Stimulated activated CD8-positive, alpha-beta memory T cell treated with anti-CD3 and anti-CD28 coated beads, Interleukin-15, amount 100 ng/mL, for 48 hours (primary cell): Measurements from ENCODE around the gene SPEM2.

ENCODE experiments used
- DNase-seq, 2 donors: peaks; one replicate each; pipeline ENCODE4 v3.0.0-alpha.2; 2020; ENCODE audit warnings: low read depth in 2 of 2

The SPEM2 gene

DNA sequence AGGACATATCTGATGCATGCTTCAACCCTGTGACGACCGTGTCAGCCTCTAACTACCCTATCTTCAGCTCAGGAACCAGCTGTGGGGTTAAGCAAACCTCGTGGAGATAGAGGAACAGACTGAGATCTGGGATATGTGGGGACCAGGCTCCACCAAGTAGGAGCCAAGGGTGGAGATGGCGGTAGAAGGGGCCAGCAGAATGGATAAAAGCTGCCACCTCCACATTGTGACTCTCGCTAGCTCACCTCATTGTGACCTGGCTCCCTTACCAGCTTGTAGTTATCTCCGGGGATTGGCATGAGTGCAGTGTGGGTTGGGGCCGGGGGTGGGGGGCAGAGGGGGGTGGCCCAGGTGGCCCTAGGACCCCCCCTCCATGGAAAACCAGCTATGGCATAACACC lies at the start of gene SPEM2:
Gene SPEM2 (plus strand): TSS at position 301 of the 400 bp plus-strand sequence. CDS start 73 bp downstream, at position 374.
- no peak for DNase-seq

- DNase-seq = no peak
Measured at GRCh38 chr17:7379134-7379533, 46.3 kb upstream of the SPEM2 start.

DNA sequence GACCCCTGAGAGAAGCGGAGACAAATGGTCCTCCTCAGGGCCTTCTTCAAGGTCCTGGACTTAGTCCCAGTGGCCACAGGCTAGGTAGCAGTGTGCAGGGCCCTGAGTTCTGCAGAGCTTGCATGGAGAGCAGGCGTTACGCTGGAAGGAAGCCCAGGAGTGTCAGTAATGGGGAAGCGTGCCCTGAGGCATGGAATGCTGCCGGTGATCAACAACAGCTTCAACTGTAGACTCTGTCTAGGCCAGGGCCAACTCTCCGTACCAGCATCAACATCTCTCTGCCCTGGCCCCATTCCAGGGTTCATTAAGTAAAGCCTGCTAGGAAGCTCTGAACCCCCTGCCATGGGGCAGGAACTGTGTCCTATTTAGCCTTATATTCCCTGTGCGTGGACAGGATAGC lies 45.1 kb upstream of the SPEM2 start:
- DNase-seq = no peak

DNA sequence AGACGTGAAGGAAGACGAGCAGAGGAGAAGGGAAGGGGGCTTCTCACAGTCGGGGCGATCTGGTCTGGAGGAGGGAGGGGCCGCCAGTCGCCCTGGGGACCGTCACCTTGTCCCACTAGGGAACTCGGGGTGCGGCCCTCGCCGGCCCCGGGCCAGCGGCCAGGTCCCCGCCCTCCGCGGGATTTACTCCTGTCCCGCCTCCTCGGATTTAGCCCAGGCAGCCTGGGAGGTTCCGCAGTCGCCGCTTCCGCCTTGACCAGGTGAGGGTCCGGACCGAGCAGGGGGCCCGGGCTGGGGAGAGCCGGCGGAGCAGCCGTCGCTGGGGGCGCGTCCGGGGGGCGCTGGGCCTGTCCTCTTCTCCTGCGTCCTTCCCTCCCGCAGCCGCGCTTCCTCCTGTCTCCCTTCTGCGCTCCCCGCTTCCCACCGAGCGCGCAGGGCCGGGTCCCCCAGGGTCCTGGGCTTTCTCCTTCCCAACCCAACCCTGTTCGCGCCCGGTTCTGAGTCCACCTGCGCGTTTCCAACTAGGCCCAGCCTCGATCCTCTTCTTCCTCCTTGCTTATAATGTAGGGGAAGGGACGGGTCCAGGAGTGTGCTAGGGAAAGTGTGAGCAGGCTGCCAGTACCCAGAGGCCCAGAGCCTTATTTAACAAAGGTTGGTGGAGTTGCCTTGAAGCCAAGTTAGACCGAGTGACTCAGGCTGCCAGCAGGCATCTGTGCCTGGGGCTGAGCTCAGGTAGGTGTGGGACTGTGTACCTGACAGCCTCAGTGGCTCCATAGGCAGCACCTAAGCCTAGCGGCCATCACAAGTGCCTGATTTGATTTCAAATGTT lies 44.3 kb upstream of the SPEM2 start, which contains the start of gene TNK1:
Gene TNK1 (plus strand): TSS at position 235 of the 829 bp plus-strand sequence. CDS start 1,838 bp downstream, outside the sequence.
- DNase-seq = no peak

GRCh38 chr17:7382901-7383300 lies 42.5 kb upstream of the SPEM2 start:
- no peak for DNase-seq

GRCh38 chr17:7383371-7383741 lies 42.1 kb upstream of the SPEM2 start:
- no peak for DNase-seq

DNA sequence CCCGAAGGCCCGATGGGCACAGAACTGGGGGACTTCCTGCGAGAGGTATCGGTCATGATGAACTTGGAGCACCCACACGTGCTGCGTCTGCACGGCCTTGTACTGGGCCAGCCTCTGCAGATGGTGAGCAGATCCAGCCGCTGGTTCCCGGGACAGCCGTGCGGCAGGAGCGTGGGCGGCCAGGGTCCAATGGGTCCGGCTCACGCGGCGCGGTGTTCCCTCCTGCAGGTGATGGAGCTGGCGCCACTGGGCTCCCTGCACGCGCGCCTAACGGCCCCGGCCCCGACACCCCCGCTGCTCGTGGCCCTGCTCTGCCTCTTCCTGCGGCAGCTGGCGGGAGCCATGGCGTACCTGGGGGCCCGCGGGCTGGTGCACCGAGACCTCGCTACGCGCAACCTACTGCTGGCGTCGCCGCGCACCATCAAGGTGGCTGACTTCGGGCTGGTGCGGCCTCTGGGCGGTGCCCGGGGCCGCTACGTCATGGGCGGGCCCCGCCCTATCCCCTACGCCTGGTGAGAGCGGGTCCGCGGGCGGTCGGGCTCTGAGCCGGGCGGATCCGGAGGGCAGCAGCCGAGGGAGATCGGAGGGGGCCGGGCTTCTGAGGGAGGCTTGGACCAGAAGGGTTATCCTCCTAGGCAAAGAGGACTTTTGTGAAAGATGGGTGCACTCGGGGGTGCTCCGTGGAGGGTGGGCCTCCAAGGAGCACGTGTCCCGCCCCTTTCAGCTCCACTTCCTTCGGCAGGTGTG lies 41.5 kb upstream of the SPEM2 start:
- peak; percentile 63 to 70 for DNase-seq

DNA sequence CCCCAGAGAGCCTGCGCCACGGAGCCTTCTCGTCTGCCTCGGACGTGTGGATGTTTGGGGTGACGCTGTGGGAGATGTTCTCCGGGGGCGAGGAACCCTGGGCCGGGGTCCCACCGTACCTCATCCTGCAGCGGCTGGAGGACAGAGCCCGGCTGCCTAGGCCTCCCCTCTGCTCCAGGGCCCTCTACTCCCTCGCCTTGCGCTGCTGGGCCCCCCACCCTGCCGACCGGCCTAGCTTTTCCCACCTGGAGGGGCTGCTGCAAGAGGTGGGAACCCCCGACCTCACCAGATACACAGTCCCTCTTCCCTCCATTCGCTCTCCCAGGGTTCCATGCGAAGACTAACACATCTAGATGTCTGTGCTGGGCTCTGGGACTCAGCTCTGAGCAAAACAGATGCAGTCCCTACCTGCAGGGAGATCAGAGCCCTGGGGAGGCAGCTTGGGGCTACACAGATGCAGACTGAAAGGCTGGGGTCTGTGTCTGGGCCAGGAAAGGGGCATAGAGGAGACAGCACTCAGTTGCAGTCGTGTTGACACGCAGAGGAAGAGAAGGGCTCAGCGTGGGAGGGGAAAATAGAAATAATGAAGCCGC lies 40.8 kb upstream of the SPEM2 start:
- no peak for DNase-seq

- no peak for DNase-seq
Measured at GRCh38 chr17:7388856-7389255, 36.6 kb upstream of the SPEM2 start.

DNA sequence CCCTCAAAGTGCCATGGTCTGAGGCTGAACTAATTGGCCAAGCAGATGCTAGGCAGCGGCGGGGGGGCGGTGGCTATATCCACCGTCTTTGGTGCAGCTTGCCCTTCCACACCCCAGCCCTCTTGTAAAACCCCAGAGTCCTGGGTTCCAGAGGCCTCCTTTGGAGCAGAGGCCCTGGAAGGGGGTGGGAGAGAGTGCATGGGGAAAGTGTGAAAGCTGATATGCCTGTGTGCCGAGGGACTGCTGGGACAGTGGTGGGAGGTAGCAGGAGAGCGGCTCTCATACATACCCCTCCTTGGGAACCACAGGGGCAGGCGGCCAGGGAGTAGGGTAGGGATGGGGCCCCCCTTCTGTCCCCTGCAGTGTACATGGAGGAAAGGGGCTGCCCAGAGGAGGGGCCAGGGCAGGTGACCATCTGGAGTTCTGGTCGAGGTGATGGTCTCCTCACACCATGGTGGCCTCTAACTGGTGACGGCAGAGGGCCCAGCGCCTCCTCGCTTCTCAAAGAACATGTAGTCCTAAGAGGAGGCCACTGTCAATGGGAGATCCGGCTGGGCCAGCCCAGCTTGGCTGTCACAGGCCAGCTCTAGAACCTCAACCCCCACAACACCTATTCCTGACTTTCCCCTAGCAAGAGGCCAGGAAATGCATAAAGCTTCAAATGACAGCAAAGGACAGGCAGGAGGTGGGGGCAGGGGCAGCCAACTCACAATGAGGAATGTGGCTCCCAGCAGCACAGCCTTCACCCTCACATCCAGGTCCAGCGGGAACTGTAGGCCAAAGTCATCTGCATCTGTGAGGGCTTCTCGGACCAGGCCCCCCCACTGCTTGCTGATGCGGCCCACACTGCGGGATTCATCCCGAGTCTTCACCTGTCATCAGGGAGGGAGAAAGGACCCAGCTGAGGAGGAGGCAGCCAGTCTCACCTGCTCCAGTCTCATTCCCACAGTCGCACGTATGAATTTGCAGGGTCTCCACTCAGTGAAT lies 35.2 kb upstream of the SPEM2 start:
- DNase-seq = no peak

DNA sequence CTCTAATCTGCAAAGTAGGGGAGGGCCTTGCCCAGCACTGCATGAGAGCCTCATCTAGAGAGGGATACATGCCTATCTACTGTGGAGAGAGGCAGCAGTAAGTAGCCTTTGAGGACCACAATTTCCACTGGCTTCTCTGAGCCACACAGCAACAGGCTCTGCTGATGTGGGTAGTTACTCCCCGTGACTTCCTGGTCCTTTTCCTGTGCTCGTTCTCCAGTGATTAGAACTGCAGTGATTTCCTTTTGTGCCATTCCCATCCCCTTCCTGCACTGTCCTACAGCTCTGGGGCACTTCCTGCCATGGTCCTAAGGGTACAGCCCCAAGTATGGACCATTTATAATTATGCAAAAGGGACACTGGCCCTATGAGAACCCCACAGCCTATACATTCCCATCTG lies 34.1 kb upstream of the SPEM2 start:
- DNase-seq = no peak

DNA sequence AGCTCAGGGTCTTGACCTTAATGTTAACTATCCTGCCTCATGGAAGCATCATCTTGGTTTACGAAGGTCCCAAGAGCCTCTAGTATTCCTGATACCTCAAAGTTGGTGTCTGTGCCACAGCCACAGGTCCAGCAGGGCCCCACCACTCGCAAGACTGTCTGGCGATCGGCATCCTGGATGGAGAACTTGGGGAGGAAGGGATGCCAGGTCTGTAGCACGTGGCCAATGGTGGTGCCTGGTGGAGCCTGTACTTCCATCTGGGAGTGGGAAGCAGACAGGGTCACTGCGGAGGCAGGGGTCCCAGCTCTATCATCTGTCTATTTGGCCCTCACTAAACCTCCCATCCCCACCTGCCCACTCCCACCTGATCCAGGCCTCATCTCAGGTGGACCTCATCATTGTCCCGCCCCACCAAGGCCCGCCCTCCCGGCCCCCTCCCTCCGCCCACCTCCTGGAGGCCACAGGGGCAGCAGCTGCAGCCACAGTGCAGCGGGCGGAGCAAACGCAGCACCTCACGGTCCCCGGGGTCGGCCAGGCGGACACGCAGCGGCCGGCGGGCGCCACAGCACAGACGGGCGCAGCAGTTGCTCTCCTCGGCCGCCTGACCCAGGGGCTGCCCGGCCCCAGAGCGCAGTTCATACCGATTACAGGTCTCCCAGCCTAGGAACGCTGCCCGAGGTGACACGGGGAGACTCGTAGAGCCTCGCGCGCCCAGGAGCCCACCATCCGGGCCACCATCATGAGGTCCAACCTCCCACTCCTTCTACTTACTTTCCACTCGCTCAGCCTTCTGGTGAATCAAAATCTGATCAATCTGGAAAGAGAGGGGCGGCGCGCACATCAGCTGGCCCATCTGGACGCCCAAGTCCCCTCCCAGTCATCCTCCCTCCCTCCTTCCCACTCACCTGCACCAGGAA lies 32.5 kb upstream of the SPEM2 start:
- DNase-seq = no peak

DNA sequence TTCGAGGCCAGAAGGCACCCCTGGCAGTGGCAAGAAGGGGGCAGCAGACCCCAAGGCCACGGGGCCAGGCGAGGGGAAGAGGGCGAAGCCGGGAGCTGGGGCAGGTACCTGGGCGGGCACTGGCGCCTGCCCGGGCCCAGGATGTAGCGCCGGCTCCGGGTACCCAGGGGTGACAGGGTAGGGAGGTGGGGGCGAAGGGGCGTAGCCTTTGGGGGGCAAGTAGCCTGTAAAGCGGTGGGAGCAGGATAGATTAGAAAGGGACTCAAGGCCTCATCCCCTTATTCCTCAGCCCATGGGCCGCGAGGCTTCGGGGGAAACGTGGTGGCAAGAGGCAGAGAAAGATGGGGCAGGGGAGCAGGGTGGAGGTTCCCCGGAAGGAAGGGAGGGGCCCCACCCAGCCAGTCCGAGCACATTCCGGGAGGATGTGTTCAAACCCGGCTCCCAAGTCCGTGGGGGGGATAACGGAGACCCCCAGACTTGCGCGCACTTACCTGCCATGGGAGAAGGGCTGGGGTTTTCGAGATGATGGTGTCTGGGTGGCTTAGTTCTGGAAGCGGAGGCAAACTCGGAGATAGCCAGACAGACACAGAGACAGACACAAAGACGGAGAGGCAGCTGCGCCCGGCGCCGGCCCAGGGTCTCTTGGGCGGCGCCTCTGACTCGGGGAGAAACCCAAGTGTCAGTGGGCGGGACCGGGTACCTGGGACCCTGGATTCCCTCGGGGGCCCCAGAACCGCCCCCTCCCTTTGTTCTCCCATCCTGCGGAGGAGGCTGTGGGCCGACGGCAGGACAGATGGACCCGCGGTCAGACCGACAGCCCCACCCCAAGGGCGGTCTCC lies 31.6 kb upstream of the SPEM2 start:
- DNase-seq = peak; percentile 32 to 35

GRCh38 chr17:7394452-7395191 lies 30.8 kb upstream of the SPEM2 start, which contains the start of gene PLSCR3:
PLSCR3 (minus strand) TSS chr17:7394525; CDS start chr17:7394110, 415 bp downstream.
- DNase-seq = peak; percentile 78 to 83

GRCh38 chr17:7396147-7396546 lies 29.3 kb upstream of the SPEM2 start:
- no peak for DNase-seq

DNA sequence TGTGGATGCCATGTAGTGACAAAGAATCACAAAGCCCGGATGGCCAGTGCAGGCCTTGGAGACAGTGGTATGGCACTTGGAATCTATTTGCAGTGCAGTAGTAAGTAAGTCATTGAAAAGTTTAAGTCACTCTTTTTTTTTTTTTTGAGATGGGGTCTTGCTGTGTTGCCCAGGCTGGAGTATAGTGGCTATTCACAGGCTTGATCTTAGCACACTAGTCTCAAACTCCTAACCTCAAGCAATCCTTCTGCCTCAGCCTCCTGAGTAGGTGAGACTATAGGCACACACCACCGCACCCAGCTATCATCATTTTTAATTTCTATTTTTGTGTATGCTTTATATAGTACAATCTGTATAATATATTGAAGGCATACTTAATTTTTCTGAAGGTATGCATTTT lies 26.8 kb upstream of the SPEM2 start:
- DNase-seq = no peak

- DNase-seq = no peak
Measured at GRCh38 chr17:7403043-7403726, 22.2 kb upstream of the SPEM2 start.

- no peak for DNase-seq
Measured at GRCh38 chr17:7403727-7403976, 21.8 kb upstream of the SPEM2 start.
